ENCODE results near the gene MRPL10. TPM values are rescaled to one million over a fixed set of nuclear protein-coding genes. Genes with fewer than 3 reads are reported as not detected.
"Not testable (repeated sequence)": the region's sequence is repeated elsewhere in the genome, so short reads cannot be mapped to it uniquely, and the experiment has no call there.

MRPL10 gene
- total RNA-seq, 2 donors from 2014 or later = 25.8 to 34.8 TPM

- TF ChIP-seq, protein P1, sequence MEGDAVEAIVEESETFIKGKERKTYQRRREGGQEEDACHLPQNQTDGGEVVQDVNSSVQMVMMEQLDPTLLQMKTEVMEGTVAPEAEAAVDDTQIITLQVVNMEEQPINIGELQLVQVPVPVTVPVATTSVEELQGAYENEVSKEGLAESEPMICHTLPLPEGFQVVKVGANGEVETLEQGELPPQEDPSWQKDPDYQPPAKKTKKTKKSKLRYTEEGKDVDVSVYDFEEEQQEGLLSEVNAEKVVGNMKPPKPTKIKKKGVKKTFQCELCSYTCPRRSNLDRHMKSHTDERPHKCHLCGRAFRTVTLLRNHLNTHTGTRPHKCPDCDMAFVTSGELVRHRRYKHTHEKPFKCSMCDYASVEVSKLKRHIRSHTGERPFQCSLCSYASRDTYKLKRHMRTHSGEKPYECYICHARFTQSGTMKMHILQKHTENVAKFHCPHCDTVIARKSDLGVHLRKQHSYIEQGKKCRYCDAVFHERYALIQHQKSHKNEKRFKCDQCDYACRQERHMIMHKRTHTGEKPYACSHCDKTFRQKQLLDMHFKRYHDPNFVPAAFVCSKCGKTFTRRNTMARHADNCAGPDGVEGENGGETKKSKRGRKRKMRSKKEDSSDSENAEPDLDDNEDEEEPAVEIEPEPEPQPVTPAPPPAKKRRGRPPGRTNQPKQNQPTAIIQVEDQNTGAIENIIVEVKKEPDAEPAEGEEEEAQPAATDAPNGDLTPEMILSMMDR (IDR thresholded peaks at IDR 0.05) = no peak
- Histone ChIP-seq H3K27me3 (replicated peaks; ENCODE audit: insufficient read depth) (no peaks in the 10 kb centered on the region), H3K4me3 (no peak overlapping the region), H3K4me1 (ENCODE audit: control insufficient read depth in 1 of 2, low read depth in 2 of 2) (no peaks in the 10 kb centered on the region), H3K9me3 (no peaks in the 10 kb centered on the region), H3K27ac (no peak overlapping the region), H3K36me3 (no peaks in the 10 kb centered on the region)
- ATAC-seq (ENCODE audit: insufficient number of reproducible peaks, low FRiP score, low read depth) (no peak), DNase-seq (ENCODE audit: low spot score) (no peak)
Measured at GRCh38 chr17:47778184-47778635, 53.1 kb downstream of the MRPL10 start.

- DNase-seq (ENCODE audit: low spot score) = no peak
Measured at GRCh38 chr17:47776330-47777197, 54.8 kb downstream of the MRPL10 start.

DNA sequence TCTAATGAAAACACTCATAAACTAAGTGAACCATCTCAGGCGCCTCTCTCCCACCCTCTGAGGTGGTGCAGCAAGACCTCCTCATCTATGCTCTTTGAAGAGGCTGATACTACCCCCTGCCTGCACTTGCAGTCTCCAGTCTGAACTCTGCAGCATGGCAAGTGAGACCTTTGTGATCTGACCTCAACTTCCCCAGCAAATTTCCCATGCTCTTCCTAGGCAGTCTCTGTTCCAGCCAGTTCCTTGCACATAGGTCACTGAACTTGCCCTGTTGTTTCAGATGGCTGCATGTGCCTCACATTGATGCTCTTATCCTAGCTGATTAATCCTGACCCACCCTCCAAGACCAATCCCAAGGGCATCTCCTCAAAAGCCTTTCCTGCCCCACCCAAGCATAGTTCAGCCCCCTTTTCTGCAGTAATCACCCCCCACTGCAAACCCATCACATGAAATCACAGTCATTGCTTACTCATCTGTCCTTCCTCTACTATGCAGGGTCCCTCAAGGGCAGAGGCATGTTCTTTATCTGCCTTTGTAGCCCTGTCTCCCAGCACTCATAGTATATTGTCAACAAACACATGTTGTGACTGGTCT, 56.3 kb downstream of the MRPL10 start:
- no peak overlapping the region for H3K27ac ChIP-seq
- ATAC-seq (ENCODE audit: insufficient number of reproducible peaks, low FRiP score, low read depth) (no peak), DNase-seq (ENCODE audit: low spot score) (no peak)
- H3K4me1 ChIP-seq (ENCODE audit: control insufficient read depth in 1 of 2, low read depth in 2 of 2) = no peaks in the 10 kb centered on the region
- TF ChIP-seq, protein P1 (IDR thresholded peaks at IDR 0.05) = no peak
- H3K9me3 ChIP-seq = no peaks in the 10 kb centered on the region
- H3K27me3 ChIP-seq (replicated peaks; ENCODE audit: insufficient read depth) = no peaks in the 10 kb centered on the region
- H3K4me3 ChIP-seq = no peak overlapping the region
- H3K36me3 ChIP-seq = no peaks in the 10 kb centered on the region

More at GRCh38 chr17:47776330-47777197, 54.8 kb downstream of the MRPL10 start:
- TF ChIP-seq, protein P1 (IDR thresholded peaks at IDR 0.05) = peak; percentile 55
- H3K4me1 ChIP-seq (ENCODE audit: control insufficient read depth in 1 of 2, low read depth in 2 of 2) = no peaks in the 10 kb centered on the region
- no peaks in the 10 kb centered on the region for H3K36me3 ChIP-seq
- H3K9me3 ChIP-seq = no peaks in the 10 kb centered on the region
- no peak overlapping the region for H3K4me3 ChIP-seq
- no peaks in the 10 kb centered on the region for H3K27me3 ChIP-seq (replicated peaks; ENCODE audit: insufficient read depth)
- no peak overlapping the region for H3K27ac ChIP-seq
- no peak for ATAC-seq (ENCODE audit: insufficient number of reproducible peaks, low FRiP score, low read depth)

GRCh38 chr17:47774331-47774730, 57.0 kb downstream of the MRPL10 start:
- ATAC-seq (ENCODE audit: insufficient number of reproducible peaks, low FRiP score, low read depth) = no peak

DNA sequence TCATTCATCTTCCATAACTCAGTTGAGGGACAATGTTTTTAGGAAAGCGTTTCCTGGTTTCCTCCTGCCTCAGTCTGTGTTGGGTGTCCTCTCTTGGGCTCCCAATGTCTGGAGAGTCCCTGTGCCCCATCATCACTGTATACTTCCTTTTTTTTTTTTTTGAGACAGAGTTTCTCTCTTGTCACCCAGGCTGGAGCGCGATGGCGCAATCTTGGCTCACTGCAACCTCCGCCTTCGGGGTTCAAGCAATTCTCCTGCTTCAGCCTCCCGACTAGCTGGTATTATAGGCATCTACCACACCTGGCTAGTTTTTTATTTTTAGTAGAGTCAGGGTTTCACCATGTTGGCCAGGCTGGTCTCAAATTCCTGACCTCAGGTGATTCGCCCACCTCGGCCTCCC, 57.7 kb downstream of the MRPL10 start:
- not testable (repeated sequence) for ATAC-seq (ENCODE audit: insufficient number of reproducible peaks, low FRiP score, low read depth); H3K27me3 ChIP-seq (replicated peaks; ENCODE audit: insufficient read depth); H3K4me3 ChIP-seq; H3K4me1 ChIP-seq (ENCODE audit: control insufficient read depth in 1 of 2, low read depth in 2 of 2); H3K27ac ChIP-seq; H3K9me3 ChIP-seq; DNase-seq (ENCODE audit: low spot score); H3K36me3 ChIP-seq

More at GRCh38 chr17:47774331-47774730, 57.0 kb downstream of the MRPL10 start:
- TF ChIP-seq, protein P1 (IDR thresholded peaks at IDR 0.05) = no peak
- Histone ChIP-seq H3K36me3 (no peaks in the 10 kb centered on the region), H3K27ac (no peak overlapping the region), H3K4me3 (no peak overlapping the region), H3K4me1 (ENCODE audit: control insufficient read depth in 1 of 2, low read depth in 2 of 2) (no peaks in the 10 kb centered on the region), H3K9me3 (no peaks in the 10 kb centered on the region), H3K27me3 (replicated peaks; ENCODE audit: insufficient read depth) (no peaks in the 10 kb centered on the region)
- no peak for DNase-seq (ENCODE audit: low spot score)

Other genes with a start within 250 kb of the MRPL10 start
- 100 to 1,000 TPM; 199 to 223 TPM for gene KPNB1, start 181.6 kb downstream of the MRPL10 start, total RNA-seq
- gene TBKBP1, start 137.4 kb downstream of the MRPL10 start, total RNA-seq = 10 to 100 TPM in 1 of 2 donors, 1 to 10 TPM in 1; 8.8 to 19.1 TPM
- gene TBX21, start 98.3 kb downstream of the MRPL10 start, total RNA-seq = 1 to 10 TPM in 1 of 2 donors, not detected in 1; 1.8 TPM
- 10 to 100 TPM; 15.5 to 20.0 TPM for gene OSBPL7, start 9.7 kb downstream of the MRPL10 start, total RNA-seq
- under 1 TPM in 1 of 2 donors, not detected in 1; 0.42 TPM for gene LRRC46, start 129 bp upstream of the MRPL10 start, total RNA-seq
- 10 to 100 TPM; 22.9 to 29.3 TPM for gene SCRN2, start 9.7 kb upstream of the MRPL10 start, total RNA-seq
- gene SP6, start 19.6 kb upstream of the MRPL10 start, total RNA-seq = not detected
- gene SP2, start 64.7 kb upstream of the MRPL10 start, total RNA-seq = 10 to 100 TPM in 1 of 2 donors, 1 to 10 TPM in 1; 6.4 to 10.9 TPM
- gene PNPO, start 110.0 kb upstream of the MRPL10 start, total RNA-seq = 10 to 100 TPM; 16.9 to 28.9 TPM
- gene PRR15L, start 126.3 kb upstream of the MRPL10 start, total RNA-seq = 1 to 10 TPM in 1 of 2 donors, not detected in 1; 1.4 TPM
- 100 to 1,000 TPM; 125 to 192 TPM for gene CDK5RAP3, start 139.6 kb upstream of the MRPL10 start, total RNA-seq
- gene COPZ2, start 206.3 kb upstream of the MRPL10 start, total RNA-seq = 10 to 100 TPM; 46.8 to 70.9 TPM
- 100 to 1,000 TPM; 131 to 155 TPM for gene NFE2L1, start 216.8 kb upstream of the MRPL10 start, total RNA-seq

Measured in thoracic aorta (tissue), 2 donors.